Kidney epithelial cell (primary cell): ENCODE measurements around the gene RSPO1. TPM values are rescaled to one million over a fixed set of nuclear protein-coding genes. Genes with fewer than 3 reads are reported as not detected.

ENCODE experiments used
- DNase-seq: peaks from one replicate; pipeline ENCODE4 v3.0.0-alpha.2; 2010; ENCODE audit warnings: low read depth
- H3K27me3 ChIP-seq: 2 replicates; pipeline ENCODE4 v1.6.0; 2011; ENCODE audit warnings: low read length; ENCODE audit not compliant: control insufficient read depth, insufficient read depth
- H3K36me3 ChIP-seq: 2 replicates; pipeline ENCODE4 v1.5.1; 2011; ENCODE audit warnings: low read length; ENCODE audit not compliant: control insufficient read depth, insufficient read depth
- H3K4me3 ChIP-seq: 2 replicates; pipeline ENCODE4 v1.5.1; 2011; ENCODE audit warnings: low read depth, mild to moderate bottlenecking, control low read depth, low read length
- CTCF ChIP-seq: IDR thresholded peaks from 2 replicates; pipeline ENCODE4 v1.5.1; 2011; ENCODE audit warnings: mild to moderate bottlenecking, moderate library complexity, low read length, control low read depth, inconsistent platforms; ENCODE audit not compliant: insufficient read depth, poor library complexity, severe bottlenecking
- total RNA-seq: library from RNA; depleted of rRNA; stranded (reverse); fragments of >200 nt; gene quantifications from 2 replicates; pipeline ENCODE4 v1.2.3, GENCODE V29; 2015

The RSPO1 gene
- total RNA-seq, 1 donor from 2014 or later = 0.08 TPM

DNA sequence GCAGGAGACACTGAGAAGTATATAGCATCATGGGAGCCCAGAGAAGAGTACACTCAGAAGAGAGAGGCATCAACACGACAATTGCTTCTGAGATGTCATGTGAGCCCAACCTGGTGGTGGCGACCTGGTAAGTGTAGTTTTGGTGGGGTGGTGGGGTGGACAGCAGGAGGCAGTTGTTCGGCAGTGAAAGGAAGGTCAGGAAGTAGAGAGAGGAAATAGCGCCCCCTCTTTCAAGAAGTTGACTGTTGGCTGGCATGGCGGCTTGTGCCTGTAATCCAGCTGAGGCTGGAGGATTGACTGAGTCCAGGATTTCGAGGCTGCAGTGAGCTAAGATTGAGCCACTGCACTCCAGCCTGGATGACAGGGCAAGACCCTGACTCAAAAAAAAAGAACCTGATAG, 12.6 kb downstream of the RSPO1 start:
- no peak overlapping the region for H3K4me3 ChIP-seq
- peaks cover 18% of the 10 kb centered on the region for H3K27me3 ChIP-seq
- no peak for DNase-seq
- TF ChIP-seq CTCF = no peak
- no peaks in the 10 kb centered on the region for H3K36me3 ChIP-seq

DNA sequence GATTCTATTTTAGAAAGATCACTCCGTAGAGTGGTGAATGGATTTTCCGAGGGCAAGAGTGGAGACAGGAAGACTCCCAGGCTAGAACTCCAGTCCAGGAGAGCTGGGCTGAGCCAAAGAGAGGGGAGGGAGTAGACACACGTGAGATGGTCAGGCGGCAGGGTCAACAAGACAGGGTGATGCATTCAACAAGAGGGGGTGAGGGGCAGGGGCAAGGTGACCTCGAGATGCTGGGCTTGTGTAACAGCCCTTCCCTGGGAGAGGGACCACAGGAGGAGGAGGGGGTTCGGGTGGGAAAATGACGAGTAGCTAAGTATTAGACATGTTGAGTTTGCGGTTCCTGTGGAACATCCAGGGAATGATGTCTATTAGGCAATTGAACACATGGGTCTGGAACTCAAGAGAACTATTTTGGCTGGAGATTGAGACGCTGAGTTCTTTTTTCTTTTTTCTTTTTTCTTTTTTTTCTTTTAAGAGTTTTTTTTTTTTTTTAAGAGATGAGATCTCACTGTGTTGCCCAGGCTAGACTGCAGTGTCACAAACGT, 13.3 kb downstream of the RSPO1 start:
- no peak for TF ChIP-seq CTCF
- no peak for DNase-seq
- Histone ChIP-seq H3K36me3 (no peaks in the 10 kb centered on the region), H3K27me3 (peaks cover 15% of the 10 kb centered on the region), H3K4me3 (no peak overlapping the region)

DNA sequence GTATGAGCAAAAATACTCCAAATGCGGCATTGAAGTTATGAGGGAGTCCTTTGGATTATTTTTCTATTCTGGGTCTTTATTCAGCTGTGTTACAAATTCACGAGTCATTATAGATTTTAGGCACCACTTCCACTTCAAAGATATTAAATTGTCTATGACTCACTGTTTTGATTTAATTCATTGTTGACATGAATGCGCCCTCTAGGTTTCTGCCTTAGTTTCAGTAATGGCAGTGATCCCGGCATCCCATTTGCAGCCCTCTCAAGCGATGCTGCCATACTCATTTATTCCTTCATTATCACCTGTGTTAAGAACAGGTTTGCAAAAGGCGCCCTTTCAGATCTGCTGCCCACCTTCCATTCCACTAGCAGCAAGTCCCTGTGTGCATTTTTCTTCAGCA, 14.0 kb downstream of the RSPO1 start:
- DNase-seq = no peak

DNA sequence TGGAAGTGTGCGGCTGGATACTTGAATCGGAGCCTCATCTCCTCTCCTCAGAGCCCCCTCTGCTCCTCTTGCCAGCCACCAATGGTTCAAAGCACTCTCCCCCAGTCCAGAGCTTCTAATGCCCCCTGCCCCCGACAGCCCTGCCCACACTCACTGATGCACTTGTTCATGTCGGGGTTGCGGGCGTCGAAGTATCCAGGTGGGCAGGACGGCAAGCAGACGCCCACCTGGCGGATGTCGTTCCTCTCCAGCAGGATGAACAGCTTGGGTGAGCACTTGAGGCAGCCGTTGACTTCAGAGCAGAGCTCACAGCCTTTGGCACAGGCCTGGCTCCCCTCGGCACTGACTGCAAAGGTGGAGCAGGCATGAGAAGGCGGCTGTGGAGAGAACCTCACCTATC, 18.4 kb downstream of the RSPO1 start:
- TF ChIP-seq CTCF = no peak
- H3K36me3 ChIP-seq = no peaks in the 10 kb centered on the region
- peaks cover 8% of the 10 kb centered on the region for H3K27me3 ChIP-seq
- DNase-seq = no peak
- no peak overlapping the region for H3K4me3 ChIP-seq

More for the DNA sequence above, 14.0 kb downstream of the RSPO1 start:
- Histone ChIP-seq H3K27me3 (peaks cover 14% of the 10 kb centered on the region), H3K4me3 (no peak overlapping the region), H3K36me3 (no peaks in the 10 kb centered on the region)
- no peak for TF ChIP-seq CTCF

- no peak for DNase-seq
- Histone ChIP-seq H3K36me3 (no peaks in the 10 kb centered on the region), H3K27me3 (peaks cover 12% of the 10 kb centered on the region), H3K4me3 (no peak overlapping the region)
- no peak for TF ChIP-seq CTCF
These were observed 20.6 kb downstream of the RSPO1 start for GRCh38 chr1:37614105-37614504.

- peaks cover 24% of the 10 kb centered on the region for H3K27me3 ChIP-seq
- no peak for TF ChIP-seq CTCF
These were observed 22.5 kb downstream of the RSPO1 start for GRCh38 chr1:37612186-37612585.

More at GRCh38 chr1:37612186-37612585, 22.5 kb downstream of the RSPO1 start:
- H3K4me3 ChIP-seq = no peak overlapping the region
- no peaks in the 10 kb centered on the region for H3K36me3 ChIP-seq
- no peak for DNase-seq
